Keratinocyte (primary cell): Measurements from ENCODE around the gene CHCHD6.

Experiments
- CTCF ChIP-seq, 3 experiments: IDR thresholded peaks in 1 of 3; conservative IDR thresholded peaks in 1 of 3; optimal IDR thresholded peaks in 1 of 3; 2 replicates in 2 of 3; 3 replicates in 1 of 3; pipeline versions ENCODE3 to v1.5.1; 2011; ENCODE audit warnings: low read length in 3 of 3, mild to moderate bottlenecking in 3 of 3, moderate library complexity in 2 of 3, control low read depth in 1 of 3, inconsistent platforms in 1 of 3; ENCODE audit not compliant: insufficient read depth in 2 of 3; ENCODE audit errors: extremely low read depth in 1 of 3
- EZH2 ChIP-seq: IDR thresholded peaks from one replicate; pipeline ENCODE4 v1.6.1; 2012; ENCODE audit warnings: inconsistent platforms, mild to moderate bottlenecking, low read length, moderate library complexity

DNA sequence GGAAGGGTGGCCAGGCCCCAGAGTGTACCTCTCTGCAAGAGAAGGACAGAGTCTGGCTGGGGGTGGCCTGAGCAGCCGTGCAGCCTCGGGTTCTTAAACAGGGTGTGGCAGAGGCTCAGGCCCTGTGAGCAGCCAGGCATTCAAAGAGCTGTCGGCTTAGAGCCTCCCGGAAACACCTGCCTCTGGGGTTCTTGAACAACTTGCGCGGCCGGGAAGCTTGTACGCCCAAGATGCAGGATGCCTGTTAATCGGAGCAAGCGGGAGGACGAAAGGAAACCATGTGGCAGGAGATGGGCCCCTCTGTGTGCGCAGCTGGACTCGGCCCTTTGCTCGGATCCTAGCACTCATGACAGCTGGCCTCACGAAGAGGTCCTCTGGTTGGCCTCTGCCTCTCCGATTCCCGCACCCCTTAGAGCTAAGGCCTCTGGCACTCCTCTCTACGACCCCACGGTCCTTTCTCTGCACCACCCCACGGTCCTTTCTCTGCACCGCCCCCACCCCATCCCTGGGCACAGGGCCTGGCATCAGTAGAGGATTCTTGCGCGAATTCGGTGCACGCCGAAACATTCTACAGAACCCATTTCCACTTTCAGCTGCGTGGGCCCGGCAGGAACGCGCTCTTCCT, 25.2 kb upstream of the CHCHD6 start:
- TF ChIP-seq CTCF (optimal IDR thresholded peaks at IDR 0.05 in 1 of 3, IDR thresholded peaks at IDR 0.05 in 1 of 3, conservative IDR thresholded peaks at IDR 0.05 in 1 of 3; ENCODE audit: extremely low read depth in 1 of 3, insufficient read depth in 2 of 3, low read length in 3 of 3) (no peak), EZH2 (no peak)
